AG08395 (cell line): ENCODE data around the gene HOXC11.

ENCODE experiments used
- DNase-seq: peaks from one replicate; pipeline ENCODE4 v3.0.0; 2012; ENCODE audit warnings: mixed read lengths, low spot score

Gene HOXC11

DNA sequence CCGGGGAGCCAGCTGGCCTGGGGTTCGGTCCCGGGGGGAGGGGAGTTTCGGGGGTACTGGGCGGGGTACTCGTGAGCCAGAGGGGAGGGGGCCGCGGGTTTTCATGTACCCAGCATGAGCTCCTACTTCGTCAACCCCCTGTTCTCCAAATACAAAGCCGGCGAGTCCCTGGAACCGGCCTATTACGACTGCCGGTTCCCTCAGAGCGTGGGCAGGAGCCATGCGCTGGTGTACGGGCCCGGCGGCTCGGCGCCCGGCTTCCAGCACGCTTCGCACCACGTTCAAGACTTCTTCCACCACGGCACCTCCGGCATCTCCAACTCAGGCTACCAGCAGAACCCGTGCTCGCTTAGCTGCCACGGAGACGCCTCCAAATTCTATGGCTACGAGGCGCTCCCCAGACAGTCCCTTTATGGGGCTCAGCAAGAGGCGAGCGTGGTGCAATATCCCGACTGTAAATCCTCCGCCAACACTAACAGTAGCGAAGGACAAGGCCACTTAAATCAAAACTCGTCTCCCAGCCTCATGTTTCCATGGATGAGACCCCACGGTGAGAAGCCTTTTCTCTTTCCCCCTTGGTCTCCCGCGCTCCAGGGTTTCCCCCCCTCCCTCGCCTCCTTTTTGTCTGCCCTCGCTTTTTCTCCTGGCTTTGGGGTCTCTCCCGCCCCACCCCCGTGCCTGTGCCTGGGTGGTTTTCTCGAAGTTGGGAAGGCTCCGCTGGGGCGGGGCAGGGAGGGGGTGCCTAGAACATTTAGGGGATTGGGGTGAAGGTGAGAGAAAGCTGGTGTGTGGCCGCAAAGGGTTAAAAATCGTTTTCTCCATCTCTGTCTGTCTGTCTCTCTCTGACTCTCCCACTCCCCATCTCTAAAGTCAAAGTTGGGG is 36.5 kb downstream of the HOXC11 start:
- no peak for DNase-seq

DNA sequence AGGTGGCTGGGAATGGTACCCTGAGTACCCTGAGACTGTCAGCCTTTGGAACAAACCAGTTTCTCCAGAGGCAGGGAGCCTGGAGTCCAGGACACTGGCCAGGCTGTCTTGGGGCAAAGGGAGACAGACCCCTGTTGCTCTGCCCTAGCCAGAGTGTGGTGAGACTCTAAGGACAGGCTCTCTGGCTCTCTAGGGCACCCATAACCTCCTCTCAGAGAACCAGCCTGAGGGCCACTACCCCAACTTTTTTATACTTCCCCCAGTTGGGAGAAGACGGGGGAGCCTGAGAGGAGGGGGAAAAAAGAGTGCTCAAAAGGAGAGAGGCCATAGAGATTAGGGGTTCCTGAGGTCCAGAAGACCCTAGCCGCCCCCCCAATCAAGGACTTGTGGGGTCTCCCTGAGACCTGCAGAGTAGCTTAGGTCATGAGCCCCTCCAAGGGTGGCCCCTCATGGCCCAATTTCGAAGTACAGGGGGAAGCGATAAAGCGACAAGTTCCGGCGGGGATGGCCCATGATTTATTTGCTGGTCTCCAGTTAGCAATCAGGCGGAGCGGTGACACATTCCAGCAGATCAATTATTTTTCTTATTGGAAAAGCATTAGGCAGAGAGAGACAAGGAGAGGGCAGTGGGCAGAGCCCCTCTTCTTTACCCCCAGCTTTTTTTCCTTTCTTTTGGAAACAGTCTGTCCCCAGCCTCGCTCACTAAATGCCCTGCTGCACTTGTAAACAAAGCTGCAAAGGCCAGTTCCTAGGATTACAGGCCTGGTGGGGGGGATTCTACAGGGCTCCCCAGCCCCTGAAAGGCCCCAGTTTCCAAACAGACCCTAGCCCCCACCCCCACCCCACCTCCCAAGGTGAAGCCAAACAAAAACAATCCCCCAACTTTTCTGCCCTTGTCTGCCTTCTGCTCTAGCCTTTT is 37.4 kb downstream of the HOXC11 start:
- no peak for DNase-seq

DNA sequence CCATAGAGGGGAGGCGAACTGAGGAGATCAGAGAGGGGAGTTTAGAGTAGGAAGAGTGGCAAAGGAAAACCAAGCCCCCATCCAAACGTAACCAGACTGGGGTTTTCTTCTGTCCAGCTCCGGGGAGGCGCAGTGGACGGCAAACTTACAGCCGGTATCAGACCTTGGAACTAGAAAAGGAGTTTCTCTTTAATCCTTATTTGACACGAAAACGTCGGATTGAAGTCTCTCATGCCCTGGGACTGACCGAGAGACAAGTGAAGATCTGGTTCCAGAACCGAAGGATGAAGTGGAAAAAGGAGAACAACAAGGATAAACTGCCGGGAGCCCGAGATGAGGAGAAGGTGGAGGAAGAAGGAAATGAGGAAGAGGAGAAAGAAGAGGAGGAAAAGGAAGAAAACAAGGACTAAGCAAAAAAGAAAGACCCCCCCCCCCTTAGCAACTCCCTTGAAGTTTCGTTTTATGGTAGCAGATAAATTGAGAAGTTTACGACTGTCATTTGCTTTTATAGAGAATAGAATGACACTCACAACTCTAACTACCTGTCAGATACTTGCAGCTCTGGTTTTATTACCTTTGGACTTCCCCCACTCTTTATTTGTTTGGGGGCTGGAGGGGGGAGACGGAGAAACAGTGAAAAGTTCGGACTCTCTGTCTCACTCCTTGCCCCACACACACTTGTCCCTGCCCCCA is 38.2 kb downstream of the HOXC11 start:
- DNase-seq, result no peak

DNA sequence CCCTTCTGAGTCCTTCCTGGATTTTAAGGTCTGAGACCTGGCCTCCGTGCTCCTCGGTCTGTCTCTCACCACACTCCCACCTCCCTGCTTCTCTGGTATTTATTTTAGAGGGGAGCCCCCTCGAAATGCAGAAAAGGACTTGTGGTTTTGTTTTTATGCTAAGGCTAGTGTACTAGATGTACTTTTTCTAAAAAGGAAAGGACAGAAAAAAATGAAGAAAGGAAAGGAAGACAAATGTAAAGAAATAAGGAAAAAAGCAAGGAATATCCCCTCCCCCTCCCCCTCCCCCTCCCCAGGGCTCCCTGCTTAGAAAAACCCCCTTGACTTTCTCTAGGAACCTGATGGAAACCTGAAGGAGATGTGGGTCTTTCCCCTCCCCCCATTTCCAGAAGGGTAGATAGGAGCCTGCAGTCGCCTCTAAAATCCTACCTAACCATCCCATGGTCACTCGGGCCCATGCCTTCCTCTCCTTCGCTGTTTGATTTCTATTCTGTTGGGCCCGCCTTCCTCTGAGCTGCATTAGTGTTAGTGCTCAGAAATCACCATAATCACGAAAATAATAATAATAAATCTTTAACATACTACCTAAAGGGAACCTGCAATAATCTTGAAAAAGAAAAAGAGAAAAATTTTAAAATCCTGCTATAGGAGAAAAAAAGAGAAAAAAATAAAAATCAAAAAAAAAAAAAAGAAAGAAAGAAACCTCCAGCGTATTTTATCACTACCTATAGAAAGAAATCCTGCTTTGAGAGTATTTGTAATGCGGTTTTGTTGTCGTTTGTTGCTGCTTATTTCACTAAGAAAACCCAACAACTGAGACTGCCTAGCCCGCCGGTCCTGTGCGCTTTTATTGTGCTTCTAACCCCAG is 39.0 kb downstream of the HOXC11 start:
- DNase-seq, result no peak

DNA sequence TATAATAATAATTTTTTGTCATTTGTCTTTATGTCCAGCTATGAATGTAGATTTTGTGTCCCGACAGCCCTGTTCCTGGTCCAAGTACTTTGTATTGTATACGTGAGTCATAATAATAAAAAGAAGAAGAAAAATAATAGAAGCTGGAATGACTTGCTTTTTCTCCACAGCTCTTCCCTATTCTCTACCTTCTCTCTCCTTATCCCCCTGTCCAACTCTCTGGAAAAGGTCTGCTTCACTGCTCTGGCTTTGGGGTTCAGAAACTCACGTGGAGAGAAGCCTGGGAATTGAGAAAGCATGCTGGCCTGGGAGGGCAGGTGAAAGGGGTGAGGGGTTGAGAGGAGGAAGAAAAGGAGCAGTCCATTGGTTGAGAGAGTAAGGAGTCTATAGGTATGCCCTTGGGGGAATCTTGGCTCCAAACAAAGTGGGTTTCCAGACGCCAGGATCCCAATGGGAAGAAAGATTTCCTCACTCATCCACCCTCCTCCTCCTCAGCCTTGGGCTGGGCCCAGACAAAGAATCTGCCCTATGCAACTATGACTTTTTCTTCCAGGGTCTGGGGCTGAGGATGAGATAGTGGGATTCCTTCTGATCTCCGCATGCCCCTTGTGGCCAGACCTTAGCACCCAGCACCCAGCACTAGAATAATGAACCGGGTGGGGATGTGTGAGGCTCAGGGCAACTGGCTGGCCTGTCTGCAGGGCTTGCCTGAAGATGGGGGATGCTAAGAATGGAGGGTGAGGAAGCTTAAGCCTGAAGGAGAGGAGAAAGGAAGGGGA is 39.9 kb downstream of the HOXC11 start:
- DNase-seq, result no peak

DNA sequence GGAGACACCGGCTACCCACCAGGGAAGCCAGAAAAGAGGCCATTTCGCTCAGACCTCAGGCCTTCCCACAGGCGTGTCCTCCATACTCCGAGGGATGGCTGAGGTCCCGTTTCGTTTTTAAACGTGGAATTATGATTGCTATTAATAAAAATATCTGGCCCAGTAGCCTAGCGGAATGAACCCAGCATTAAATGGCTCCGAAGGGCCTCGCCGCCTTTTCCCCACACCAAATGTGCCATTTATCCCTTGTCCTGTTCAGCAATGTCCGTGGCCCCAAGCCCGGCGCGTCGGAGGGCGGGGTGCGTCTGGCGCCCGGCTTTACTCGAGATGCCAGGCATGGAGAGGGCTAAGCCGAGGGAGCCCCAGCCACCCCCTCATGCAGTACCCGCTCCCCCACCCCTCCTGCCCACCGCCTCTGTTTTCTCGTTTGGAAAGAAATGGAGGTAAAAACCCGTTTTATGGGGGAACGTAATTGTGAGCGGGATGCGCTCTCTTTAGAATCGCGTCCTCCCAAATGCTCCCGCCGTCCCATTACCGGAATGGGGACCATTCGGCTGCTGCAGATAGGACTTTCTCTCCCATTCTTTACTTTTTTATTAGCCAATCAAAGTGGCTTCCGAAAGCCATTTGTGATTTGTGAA is 41.6 kb downstream of the HOXC11 start:
- DNase-seq, result no peak

DNA sequence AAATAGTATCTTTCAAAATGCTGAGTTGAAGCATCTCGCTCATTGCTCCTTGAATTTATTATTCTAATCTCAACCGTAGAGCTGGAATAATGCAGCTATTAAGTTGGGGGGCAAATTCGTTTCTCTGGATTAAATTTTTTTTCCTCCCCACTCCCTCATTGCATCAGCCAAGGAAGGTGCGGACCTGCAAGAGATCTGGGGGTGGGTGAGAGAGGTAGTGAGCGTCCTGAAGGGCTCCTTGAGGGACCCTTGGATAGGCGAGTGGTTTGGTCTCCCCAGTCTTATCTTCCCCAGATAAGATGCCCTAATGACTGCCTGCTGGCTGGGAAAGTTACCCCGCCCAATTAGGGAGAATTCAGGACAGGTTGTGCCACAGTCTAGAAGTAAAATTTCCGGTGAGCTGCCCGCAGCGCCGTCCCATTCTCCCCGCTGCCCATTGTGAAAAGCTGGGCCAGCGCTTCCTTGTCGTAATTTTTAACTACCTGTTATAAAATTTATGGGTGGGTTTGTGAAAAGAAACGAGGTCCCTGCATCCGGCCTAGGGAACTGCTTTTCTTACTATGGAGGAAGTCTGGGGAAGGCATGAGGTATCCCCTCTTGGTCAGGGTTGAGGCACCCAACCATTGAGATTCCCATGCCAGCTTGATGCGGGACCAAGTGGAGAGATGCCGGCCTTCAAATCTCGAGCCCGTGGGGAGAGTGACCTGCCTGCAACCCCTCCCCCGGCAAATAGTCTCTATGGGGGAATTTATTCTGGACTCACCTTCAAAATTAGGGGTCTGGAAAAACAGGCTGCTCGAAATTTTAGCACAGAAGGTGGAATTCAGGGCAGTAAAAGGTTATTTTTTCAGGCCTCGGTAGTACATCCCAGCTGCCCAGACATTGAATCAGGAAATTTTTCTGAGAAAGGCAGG is 42.3 kb downstream of the HOXC11 start:
- DNase-seq, result no peak

DNA sequence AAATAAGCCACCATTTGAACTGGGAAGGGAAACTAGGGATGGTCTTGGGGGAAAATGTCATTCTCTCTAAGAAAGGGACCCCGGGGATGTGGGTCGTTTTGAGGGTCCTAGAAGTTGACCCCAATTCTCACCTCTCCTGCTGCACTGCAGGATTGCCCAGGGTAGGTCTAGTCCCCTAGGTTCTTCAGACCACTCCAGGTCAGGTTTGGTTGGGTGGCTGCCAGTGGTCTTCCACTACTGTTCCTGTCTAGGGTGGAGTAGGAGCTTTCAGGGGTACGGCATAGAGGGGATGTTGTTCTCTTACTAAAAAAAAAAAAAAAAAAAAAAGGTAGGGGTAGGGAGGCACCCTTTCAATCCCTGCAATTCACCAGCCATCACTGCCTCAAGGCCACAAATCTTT is 43.1 kb downstream of the HOXC11 start:
- DNase-seq, result no peak

DNA sequence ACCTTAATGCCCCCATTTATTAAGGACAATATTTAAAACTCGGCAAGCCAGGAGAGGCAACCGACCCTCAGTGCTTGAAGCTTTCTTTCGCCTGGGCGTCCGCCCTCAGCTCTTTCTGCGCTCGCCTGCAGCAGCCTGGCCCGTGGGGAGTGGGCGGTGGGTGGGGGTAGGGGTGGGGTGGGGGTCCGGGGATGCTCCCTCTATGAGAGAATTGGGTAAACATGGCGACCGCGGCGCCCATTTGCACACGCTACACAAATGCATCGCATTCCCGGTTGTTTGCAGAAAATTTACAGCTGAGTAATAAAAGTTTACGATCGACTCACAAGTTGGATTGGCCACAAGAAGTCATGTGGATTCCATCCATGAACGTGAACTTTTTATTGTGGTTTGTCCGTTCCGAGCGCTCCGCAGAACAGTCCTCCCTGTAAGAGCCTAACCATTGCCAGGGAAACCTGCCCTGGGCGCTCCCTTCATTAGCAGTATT is 43.6 kb downstream of the HOXC11 start:
- DNase-seq, result peak; percentile 73

DNA sequence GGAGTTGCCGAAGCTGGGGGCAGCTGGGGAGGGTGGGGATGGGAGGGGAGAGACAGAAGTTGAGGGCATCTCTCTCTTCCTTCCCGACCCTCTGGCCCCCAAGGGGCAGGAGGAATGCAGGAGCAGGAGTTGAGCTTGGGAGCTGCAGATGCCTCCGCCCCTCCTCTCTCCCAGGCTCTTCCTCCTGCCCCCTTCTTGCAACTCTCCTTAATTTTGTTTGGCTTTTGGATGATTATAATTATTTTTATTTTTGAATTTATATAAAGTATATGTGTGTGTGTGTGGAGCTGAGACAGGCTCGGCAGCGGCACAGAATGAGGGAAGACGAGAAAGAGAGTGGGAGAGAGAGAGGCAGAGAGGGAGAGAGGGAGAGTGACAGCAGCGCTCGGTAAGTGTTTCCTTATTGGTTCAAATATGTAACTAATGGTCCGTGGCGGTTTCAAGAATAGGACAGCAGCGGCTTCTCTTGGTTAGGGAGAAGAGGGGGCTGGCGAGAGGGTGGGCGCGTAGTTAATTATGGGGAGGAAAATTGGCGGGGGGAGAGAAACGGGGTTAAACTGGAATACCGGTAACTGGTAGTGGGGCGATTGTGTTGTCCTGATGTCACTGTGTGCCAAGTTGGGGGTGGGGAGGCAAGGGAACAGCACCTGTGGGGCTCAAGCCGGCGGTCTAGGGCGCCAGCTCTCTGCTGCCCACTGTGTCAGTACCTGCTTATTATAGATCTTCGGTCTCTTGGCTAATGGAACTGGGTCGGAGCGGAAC is 44.3 kb downstream of the HOXC11 start:
- DNase-seq, result no peak

DNA sequence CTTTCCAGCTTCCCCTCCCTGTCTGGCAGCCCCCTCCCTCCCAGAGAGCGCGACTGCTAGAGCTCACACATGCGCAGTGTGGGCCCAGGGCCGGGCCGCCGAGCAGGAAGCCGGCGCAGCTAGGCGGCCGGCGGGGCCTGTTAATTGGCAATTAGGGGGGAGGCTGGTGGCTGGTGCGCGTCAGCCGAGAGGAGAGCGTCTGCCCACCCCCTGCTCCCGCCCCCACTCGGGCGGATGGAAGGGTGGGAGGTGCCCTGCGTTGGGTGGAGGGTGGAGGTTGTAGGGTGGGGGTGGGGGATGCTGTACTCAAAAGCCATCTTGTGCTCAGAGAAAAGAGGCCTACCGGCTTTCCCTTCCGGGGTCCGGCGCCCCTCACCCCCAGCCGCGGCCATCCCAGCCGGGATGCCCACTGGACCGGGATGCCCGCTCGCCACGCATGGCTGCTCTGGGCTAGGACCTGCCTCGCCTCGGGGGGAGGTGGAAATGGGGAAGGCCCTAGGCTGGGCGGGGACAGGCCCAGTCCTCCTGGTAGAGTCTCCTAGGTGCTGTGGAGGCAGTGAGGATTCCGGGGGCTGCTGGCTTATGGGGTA is 45.0 kb downstream of the HOXC11 start:
- DNase-seq, result peak; percentile 97

DNA sequence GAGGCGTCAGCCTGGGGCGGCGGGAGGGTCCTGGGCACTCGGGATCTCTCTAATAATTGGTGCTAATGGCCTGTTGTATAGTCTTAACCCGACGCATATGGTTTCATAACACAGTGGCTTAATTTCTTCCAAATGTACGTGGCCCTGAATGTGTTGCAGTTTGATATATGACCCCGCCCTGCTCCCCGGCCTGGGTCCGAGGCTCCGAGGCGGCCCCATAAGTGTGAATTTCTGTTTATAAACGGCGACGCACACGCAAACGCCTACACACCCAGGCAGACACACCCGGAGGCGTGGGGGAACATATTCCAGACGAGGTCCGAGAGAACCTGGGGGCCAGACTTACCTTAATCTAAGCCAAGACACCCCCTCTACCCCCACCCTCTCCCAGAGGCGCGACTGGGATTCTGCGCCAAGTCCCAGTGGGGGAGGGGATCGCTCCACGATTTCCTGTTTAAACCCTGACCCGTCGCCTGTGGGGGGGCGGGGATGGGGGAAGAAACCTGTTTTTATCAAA is 45.6 kb downstream of the HOXC11 start:
- DNase-seq, result peak; percentile 54

DNA sequence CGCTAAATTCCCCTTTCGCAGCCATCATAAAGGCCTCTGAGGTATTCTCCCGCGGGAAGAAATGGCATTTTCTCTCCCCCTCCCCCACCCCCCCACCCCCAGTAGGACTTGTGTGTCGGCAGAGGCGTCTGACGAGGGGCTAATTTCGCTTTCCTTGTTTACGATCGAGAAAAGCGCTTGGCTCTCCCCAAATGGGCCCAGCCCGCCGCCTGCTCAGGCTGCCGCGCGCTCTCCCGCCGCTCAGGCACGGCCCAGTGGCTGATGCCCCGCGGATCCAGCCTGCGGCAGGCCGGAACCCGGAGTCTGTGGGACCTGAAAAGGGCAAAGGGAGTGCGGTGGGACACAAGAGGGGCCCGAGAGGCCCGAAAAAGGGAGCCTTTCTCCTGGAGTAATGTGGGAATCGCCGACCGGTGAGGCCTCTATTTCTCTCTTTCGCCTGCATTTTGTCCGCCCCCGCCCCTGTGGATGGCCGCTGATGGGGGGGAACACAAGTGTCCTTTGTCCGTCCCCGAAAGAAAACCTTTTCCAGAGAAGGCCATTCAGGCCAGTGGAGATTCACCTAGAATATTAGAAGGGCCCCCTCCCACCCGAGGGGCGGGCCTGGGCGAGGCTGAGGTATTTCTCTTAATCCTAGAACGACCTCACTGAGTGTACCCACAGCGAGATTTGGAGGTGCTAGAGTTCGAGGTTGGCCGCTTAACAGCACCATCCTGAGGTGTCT is 46.3 kb downstream of the HOXC11 start:
- no peak for DNase-seq

DNA sequence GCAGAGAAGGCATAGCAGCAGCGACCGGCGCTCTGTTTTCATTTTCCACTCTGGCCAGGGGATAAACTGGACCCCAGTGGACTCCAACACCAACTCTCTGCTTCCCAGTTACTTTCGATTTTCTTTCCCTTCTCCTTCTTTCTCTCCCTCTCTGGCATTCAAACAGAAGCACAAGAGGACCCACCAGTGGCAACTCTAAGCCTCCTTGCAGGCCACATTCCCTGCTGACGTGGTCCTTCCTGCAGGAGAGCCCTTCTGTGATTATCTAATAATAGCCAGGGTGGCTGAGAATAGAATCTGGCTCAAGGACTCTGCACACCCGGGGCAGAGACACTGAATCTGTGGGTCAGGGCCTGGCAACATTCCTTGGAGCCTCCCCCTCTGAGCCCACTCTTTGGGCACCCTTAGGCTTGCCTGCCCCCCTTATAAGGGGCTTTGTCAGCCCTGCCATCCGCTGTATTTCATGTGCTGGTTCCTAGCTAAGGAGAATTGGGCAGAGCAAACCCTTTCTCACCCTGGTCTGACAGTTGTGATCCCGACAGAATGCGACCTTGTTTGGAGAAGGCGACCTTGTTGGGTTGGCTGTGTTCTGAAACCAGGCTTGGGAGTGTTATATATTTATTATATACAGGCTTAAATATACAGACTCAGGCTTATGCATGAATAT is 47.1 kb downstream of the HOXC11 start:
- DNase-seq, result no peak

DNA sequence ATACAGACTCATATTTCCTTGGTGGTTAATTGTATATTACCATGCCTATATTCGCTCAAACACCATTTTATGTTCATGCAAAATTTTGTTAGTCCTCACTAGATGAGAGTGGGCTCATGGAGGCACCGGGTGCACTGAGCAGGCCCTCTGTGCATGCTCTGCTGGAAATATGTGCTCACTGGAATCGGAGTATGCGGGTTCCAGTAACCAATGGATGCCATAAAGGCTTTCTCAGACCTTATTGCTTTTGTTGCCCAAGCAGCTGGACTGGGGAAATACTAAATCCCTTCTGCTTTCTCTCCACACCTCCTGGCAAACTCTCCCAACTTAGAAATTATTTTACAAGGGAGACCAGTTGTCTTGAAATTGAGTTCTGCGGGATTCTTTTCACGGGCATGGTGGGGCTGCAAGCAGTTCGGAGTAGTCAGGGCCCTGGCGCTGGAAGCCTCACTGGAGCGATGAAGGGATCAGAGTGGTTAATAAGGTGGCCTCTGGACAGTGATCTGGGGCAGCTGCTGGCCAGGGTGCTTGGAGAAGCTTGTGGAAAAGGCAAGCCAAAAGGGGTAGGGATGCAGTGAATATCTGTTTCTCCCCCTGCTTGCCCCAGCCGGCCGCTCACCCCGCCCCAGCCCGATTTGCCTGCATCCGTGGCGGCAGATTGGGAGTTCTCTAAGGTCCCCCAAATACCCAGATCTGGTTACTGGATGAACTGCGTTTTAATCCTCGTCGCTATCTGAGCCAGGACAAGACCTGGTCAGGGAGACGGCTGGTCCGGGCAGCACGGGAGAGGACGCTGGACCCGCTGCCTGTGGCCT is 47.9 kb downstream of the HOXC11 start:
- DNase-seq, result no peak
